HG02885 (cell line): ENCODE data around the gene CCDC188.

Experiments
- ATAC-seq: cut with Tn5 transposase; IDR thresholded peaks from one replicate; pipeline ENCODE4 v1.9.1; 2021; ENCODE audit warnings: mild to moderate bottlenecking; ENCODE audit not compliant: unreplicated experiment, poor library complexity

Gene CCDC188

GRCh38 chr22:20186183-20186870 is 35.5 kb upstream of the CCDC188 start:
- no peak for ATAC-seq

GRCh38 chr22:20185750-20186149 is 34.9 kb upstream of the CCDC188 start:
- ATAC-seq: no peak

GRCh38 chr22:20184501-20185165 is 33.8 kb upstream of the CCDC188 start:
- ATAC-seq: no peak

GRCh38 chr22:20183823-20184222 is 33.0 kb upstream of the CCDC188 start:
- ATAC-seq: no peak

GRCh38 chr22:20183101-20183500 is 32.2 kb upstream of the CCDC188 start:
- ATAC-seq: no peak

- no peak for ATAC-seq
These were observed 31.5 kb upstream of the CCDC188 start for GRCh38 chr22:20182365-20182764.

- ATAC-seq: no peak
These were observed 31.0 kb upstream of the CCDC188 start for GRCh38 chr22:20181884-20182236.

GRCh38 chr22:20181194-20181883 is 30.5 kb upstream of the CCDC188 start:
- no peak for ATAC-seq

GRCh38 chr22:20180640-20181039 is 29.8 kb upstream of the CCDC188 start:
- ATAC-seq: no peak

GRCh38 chr22:20180245-20180630 is 29.4 kb upstream of the CCDC188 start:
- no peak for ATAC-seq

GRCh38 chr22:20179455-20180244 is 28.8 kb upstream of the CCDC188 start:
- no peak for ATAC-seq

- ATAC-seq: no peak
These were observed 28.0 kb upstream of the CCDC188 start for GRCh38 chr22:20178915-20179227.

- no peak for ATAC-seq
These were observed 27.4 kb upstream of the CCDC188 start for GRCh38 chr22:20178075-20178914.

GRCh38 chr22:20177217-20177911 is 26.5 kb upstream of the CCDC188 start:
- ATAC-seq: no peak

GRCh38 chr22:20176421-20177085 is 25.7 kb upstream of the CCDC188 start:
- ATAC-seq: no peak

GRCh38 chr22:20175597-20175900 is 24.7 kb upstream of the CCDC188 start:
- ATAC-seq: no peak

GRCh38 chr22:20174785-20175596 is 24.1 kb upstream of the CCDC188 start:
- ATAC-seq: no peak

- no peak for ATAC-seq
These were observed 22.9 kb upstream of the CCDC188 start for GRCh38 chr22:20173772-20174171.
